HG03097 (cell line): ENCODE measurements around the gene NAPEPLD.
"Not testable (repeated sequence)": the region's sequence is repeated elsewhere in the genome, so short reads cannot be mapped to it uniquely, and the experiment has no call there.

ENCODE experiments used
- ATAC-seq: cut with Tn5 transposase; IDR thresholded peaks from one replicate; pipeline ENCODE4 v1.9.1; 2021; ENCODE audit not compliant: unreplicated experiment, low FRiP score

The NAPEPLD gene

GRCh38 chr7:103116511-103116910, 32.4 kb downstream of the NAPEPLD start:
- ATAC-seq, result no peak

GRCh38 chr7:103115771-103116170, 33.1 kb downstream of the NAPEPLD start:
- ATAC-seq, result no peak

- ATAC-seq, result no peak
Observed at GRCh38 chr7:103114576-103115008, 34.3 kb downstream of the NAPEPLD start.

GRCh38 chr7:103113164-103113563, 35.7 kb downstream of the NAPEPLD start:
- ATAC-seq, result no peak

- not testable (repeated sequence) for ATAC-seq
Observed at GRCh38 chr7:103106703-103107070, 42.2 kb downstream of the NAPEPLD start.

- no peak for ATAC-seq
Observed at GRCh38 chr7:103106005-103106702, 42.7 kb downstream of the NAPEPLD start.

- ATAC-seq, result no peak
Observed at GRCh38 chr7:103101543-103101942, 47.4 kb downstream of the NAPEPLD start.

GRCh38 chr7:103100348-103100747, 48.6 kb downstream of the NAPEPLD start:
- no peak for ATAC-seq

GRCh38 chr7:103097041-103097440, 51.9 kb downstream of the NAPEPLD start:
- ATAC-seq, result no peak

GRCh38 chr7:103095558-103095957, 53.3 kb downstream of the NAPEPLD start:
- not testable (repeated sequence) for ATAC-seq

GRCh38 chr7:103094102-103094501, 54.8 kb downstream of the NAPEPLD start:
- no peak for ATAC-seq

- ATAC-seq, result no peak
Observed at GRCh38 chr7:103093429-103093828, 55.5 kb downstream of the NAPEPLD start.

GRCh38 chr7:103092321-103092720, 56.6 kb downstream of the NAPEPLD start:
- ATAC-seq, result not testable (repeated sequence)

GRCh38 chr7:103083210-103083609, 65.7 kb downstream of the NAPEPLD start:
- no peak for ATAC-seq

- no peak for ATAC-seq
Observed at GRCh38 chr7:103082497-103082896, 66.4 kb downstream of the NAPEPLD start.

- ATAC-seq, result no peak
Observed at GRCh38 chr7:103080923-103081322, 68.0 kb downstream of the NAPEPLD start.

GRCh38 chr7:103079836-103080235, 69.1 kb downstream of the NAPEPLD start:
- ATAC-seq, result no peak

GRCh38 chr7:103078226-103078625, 70.7 kb downstream of the NAPEPLD start:
- ATAC-seq, result not testable (repeated sequence)

- no peak for ATAC-seq
Observed at GRCh38 chr7:103077318-103077717, 71.6 kb downstream of the NAPEPLD start.

- no peak for ATAC-seq
Observed at GRCh38 chr7:103076764-103077163, 72.1 kb downstream of the NAPEPLD start.

- ATAC-seq, result peak; percentile 41
Observed at GRCh38 chr7:103075337-103075918, 73.5 kb downstream of the NAPEPLD start.
